Nephron progenitor cell (in vitro differentiated cells): ENCODE results near the gene NHLRC2.

Experiments used
- DNase-seq: peaks from one replicate; pipeline ENCODE4 v3.0.0; 2021
- H3K27ac Mint-ChIP-seq: 2 replicates; pipeline ENCODE4 v1.8.0; 2021; ENCODE audit warnings: mild to moderate bottlenecking, moderate library complexity, mixed read lengths
- H3K27me3 Mint-ChIP-seq: 2 replicates; pipeline ENCODE4 v1.8.0; 2021; ENCODE audit warnings: mild to moderate bottlenecking, low read depth, mixed read lengths; ENCODE audit not compliant: poor library complexity
- H3K36me3 Mint-ChIP-seq: 2 replicates; pipeline ENCODE4 v1.8.0; 2021; ENCODE audit warnings: low read depth, mixed read lengths
- H3K4me1 Mint-ChIP-seq: 2 replicates; pipeline ENCODE4 v1.8.0; 2021; ENCODE audit warnings: mixed read lengths
- H3K4me3 Mint-ChIP-seq: 2 replicates; pipeline ENCODE4 v1.8.0; 2021; ENCODE audit warnings: mild to moderate bottlenecking, moderate library complexity, mixed read lengths
- H3K9me3 Mint-ChIP-seq: 2 replicates; pipeline ENCODE4 v1.8.0; 2021; ENCODE audit warnings: mild to moderate bottlenecking, moderate library complexity, mixed read lengths
- TF ChIP-seq, protein P1 (sequence below): fragments of 200-600 bp; sonication (generic); IDR thresholded peaks from 2 replicates; pipeline ENCODE4 v1.5.0; 2021; ENCODE audit warnings: antibody characterized with exemption

The NHLRC2 gene

DNA sequence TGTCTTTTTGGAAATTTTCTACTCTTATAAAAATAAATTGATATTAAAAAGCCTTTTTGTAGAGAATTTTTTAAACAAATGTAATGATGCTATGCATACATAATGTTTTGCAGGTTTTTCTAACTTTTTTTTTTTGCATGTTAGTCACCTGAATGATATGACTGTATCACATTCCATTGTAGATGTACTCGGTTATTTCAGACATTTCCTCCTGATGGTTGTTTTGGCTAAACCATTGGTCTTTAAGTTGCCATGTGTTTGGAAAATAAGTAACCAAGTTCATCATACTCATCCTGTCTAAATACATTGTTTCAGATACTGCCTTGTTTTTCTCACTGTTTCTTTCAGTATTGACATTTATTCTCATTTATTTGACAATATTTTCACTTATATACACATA, 25.8 kb downstream of the NHLRC2 start:
- H3K9me3 Mint-ChIP-seq, result peaks cover 3% of the 10 kb centered on the region
- H3K4me3 Mint-ChIP-seq, result no peak overlapping the region
- H3K36me3 Mint-ChIP-seq, result peaks cover 75% of the 10 kb centered on the region
- H3K27ac Mint-ChIP-seq, result no peak overlapping the region
- DNase-seq, result no peak
- no peaks in the 10 kb centered on the region for H3K4me1 Mint-ChIP-seq
- TF ChIP-seq, protein P1, sequence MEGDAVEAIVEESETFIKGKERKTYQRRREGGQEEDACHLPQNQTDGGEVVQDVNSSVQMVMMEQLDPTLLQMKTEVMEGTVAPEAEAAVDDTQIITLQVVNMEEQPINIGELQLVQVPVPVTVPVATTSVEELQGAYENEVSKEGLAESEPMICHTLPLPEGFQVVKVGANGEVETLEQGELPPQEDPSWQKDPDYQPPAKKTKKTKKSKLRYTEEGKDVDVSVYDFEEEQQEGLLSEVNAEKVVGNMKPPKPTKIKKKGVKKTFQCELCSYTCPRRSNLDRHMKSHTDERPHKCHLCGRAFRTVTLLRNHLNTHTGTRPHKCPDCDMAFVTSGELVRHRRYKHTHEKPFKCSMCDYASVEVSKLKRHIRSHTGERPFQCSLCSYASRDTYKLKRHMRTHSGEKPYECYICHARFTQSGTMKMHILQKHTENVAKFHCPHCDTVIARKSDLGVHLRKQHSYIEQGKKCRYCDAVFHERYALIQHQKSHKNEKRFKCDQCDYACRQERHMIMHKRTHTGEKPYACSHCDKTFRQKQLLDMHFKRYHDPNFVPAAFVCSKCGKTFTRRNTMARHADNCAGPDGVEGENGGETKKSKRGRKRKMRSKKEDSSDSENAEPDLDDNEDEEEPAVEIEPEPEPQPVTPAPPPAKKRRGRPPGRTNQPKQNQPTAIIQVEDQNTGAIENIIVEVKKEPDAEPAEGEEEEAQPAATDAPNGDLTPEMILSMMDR, result no peak
- no peaks in the 10 kb centered on the region for H3K27me3 Mint-ChIP-seq

DNA sequence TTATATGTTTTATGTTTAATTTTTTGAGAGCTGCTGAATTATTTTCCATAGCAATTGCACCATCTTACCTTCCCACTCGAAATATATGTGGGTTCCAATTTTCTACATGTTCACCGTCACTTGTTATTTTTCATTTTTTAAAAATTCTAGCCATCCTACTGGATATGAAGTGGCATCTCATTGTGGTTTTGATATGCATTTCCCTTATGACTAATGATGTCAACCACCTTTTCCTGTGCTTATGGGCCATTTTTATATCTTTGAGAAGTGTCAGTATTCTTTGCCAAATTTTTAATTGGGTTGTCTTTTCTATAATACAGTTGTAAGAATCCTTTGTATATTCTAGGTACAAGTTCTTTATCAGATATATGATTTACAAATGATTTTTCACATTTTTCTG, 27.8 kb downstream of the NHLRC2 start:
- H3K36me3 Mint-ChIP-seq, result peaks cover 75% of the 10 kb centered on the region
- TF ChIP-seq, protein P1, result no peak

DNA sequence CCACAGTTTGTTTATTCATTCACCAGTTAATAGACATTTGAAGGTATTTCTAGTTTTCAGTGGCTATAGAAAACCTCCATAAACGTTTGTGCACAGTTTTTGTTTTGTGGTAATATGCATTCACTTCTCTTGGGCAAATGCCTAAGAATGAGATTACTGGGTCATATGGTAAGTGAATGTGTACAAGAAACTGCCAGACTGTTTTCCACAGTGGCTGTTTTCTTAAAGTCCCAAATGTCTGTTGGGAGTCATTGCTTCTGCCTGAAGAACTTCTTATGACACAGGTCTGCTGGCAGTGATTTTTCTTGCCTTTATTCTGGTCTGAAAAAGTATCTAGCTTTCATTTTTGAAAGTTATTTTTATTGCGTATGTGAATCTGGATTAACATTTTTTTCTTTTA, 35.5 kb downstream of the NHLRC2 start:
- H3K27me3 Mint-ChIP-seq, result no peaks in the 10 kb centered on the region
- no peaks in the 10 kb centered on the region for H3K4me1 Mint-ChIP-seq
- TF ChIP-seq, protein P1, result no peak
- no peak overlapping the region for H3K4me3 Mint-ChIP-seq
- DNase-seq, result no peak
- peaks cover 72% of the 10 kb centered on the region for H3K36me3 Mint-ChIP-seq
- no peak overlapping the region for H3K27ac Mint-ChIP-seq
- H3K9me3 Mint-ChIP-seq, result peaks cover 7% of the 10 kb centered on the region

More for the DNA sequence above, 27.8 kb downstream of the NHLRC2 start:
- Mint-ChIP-seq H3K27me3 (no peaks in the 10 kb centered on the region), H3K9me3 (peaks cover 10% of the 10 kb centered on the region), H3K4me3 (no peak overlapping the region), H3K4me1 (no peaks in the 10 kb centered on the region), H3K27ac (no peak overlapping the region)
- DNase-seq, result no peak

DNA sequence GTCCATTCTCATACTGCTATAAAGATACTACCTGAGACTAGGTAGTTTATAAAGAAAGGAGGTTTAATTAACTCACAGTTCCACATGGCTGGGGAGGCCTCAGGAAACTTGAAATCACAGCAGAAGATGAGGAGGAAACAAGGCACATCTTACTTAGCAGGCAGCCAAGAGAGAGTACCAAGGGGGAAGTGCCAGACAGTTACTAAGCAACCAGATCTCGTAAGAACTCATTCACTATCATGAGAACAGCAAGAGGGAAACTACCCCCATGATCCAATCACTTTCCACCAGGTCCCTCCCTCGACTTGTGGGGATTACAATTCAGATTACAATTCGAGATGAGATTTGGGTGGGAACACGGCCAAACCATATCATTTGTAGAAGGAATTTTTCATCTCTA, 36.3 kb downstream of the NHLRC2 start:
- Mint-ChIP-seq H3K27me3 (no peaks in the 10 kb centered on the region), H3K36me3 (peaks cover 72% of the 10 kb centered on the region), H3K27ac (no peak overlapping the region), H3K4me3 (no peak overlapping the region), H3K9me3 (peaks cover 7% of the 10 kb centered on the region), H3K4me1 (no peaks in the 10 kb centered on the region)
- DNase-seq, result no peak
- TF ChIP-seq, protein P1, result no peak

DNA sequence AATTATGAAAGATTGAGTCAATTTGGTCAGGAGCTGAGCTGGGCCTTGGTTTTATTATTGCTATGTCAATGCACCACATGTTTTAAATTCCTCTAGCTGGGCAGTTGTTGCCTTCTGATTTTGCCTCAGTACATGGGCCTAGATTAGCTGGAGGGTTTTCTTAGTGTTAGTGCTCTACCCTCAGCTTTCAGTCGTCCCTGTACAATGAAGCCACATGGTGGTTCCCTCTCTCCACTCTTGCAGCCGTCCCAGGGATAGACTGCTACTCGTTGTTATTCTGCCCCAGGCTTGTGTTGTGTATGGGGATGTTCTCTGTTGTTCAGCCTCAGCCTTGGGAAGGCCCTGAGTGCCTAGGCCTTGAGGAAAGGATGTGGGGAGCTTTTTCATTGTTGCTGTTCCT, 37.0 kb downstream of the NHLRC2 start:
- Mint-ChIP-seq H3K4me3 (no peak overlapping the region), H3K4me1 (no peaks in the 10 kb centered on the region), H3K27me3 (no peaks in the 10 kb centered on the region), H3K36me3 (peaks cover 66% of the 10 kb centered on the region), H3K27ac (peak overlapping the region; percentile 24), H3K9me3 (peaks cover 6% of the 10 kb centered on the region)
- no peak for DNase-seq
- TF ChIP-seq, protein P1, result no peak

DNA sequence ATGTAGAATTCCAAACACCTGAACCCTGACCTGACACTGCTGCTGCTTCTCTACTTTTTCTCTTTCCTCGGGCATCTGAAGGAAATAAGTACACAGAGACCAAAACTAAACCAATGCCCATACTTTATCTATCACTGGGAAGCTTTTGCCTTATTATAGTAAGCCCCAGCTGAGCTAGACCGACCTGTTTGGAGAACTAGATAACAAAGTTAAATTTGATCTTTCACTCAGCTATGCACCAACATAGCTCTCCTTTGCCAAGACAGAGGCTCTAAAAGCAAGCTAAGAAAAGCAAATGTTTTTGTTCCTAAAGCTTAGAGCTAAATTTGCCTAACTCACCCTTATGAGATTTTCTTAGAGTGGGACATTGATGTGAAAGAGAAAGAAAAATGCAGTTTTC, 39.1 kb downstream of the NHLRC2 start:
- H3K4me1 Mint-ChIP-seq, result no peaks in the 10 kb centered on the region
- H3K27ac Mint-ChIP-seq, result peak overlapping the region; percentile 14
- no peak for DNase-seq
- H3K4me3 Mint-ChIP-seq, result no peak overlapping the region
- no peaks in the 10 kb centered on the region for H3K27me3 Mint-ChIP-seq
- H3K36me3 Mint-ChIP-seq, result peaks cover 53% of the 10 kb centered on the region
- no peaks in the 10 kb centered on the region for H3K9me3 Mint-ChIP-seq
- TF ChIP-seq, protein P1, result no peak
